ENCODE results near the gene MYPN.
"Not testable (repeated sequence)": the region's sequence is repeated elsewhere in the genome, so short reads cannot be mapped to it uniquely, and the experiment has no call there.

Gene MYPN

GRCh38 chr10:68239596-68240150 lies 130.4 kb downstream of the MYPN start:
- TF ChIP-seq CTCF (IDR thresholded peaks at IDR 0.05; ENCODE audit: extremely low read depth, insufficient read depth, missing control alignments): no peak
- in situ Hi-C loops (cut with MboI; ENCODE audit: low pct_unique_long_range_greater_than_20kb, low sequenced_read_pairs, unreplicated experiment): no loop called here
- DNase-seq (ENCODE audit: low spot score): no peak

- in situ Hi-C loops (cut with MboI; ENCODE audit: low pct_unique_long_range_greater_than_20kb, low sequenced_read_pairs, unreplicated experiment): no loop called here
- DNase-seq (ENCODE audit: low spot score): no peak
- TF ChIP-seq CTCF (IDR thresholded peaks at IDR 0.05; ENCODE audit: extremely low read depth, insufficient read depth, missing control alignments): no peak
Measured at GRCh38 chr10:68242051-68242450, 132.8 kb downstream of the MYPN start.

GRCh38 chr10:68246397-68246796 lies 137.1 kb downstream of the MYPN start:
- DNase-seq (ENCODE audit: low spot score); in situ Hi-C loops (cut with MboI; ENCODE audit: low pct_unique_long_range_greater_than_20kb, low sequenced_read_pairs, unreplicated experiment): not testable (repeated sequence)

- no peak for TF ChIP-seq CTCF (IDR thresholded peaks at IDR 0.05; ENCODE audit: extremely low read depth, insufficient read depth, missing control alignments)
- in situ Hi-C loops (cut with MboI; ENCODE audit: low pct_unique_long_range_greater_than_20kb, low sequenced_read_pairs, unreplicated experiment): no loop called here
- DNase-seq (ENCODE audit: low spot score): no peak
Measured at GRCh38 chr10:68247931-68248330, 138.6 kb downstream of the MYPN start.

GRCh38 chr10:68249297-68249696 lies 140.0 kb downstream of the MYPN start:
- no peak for TF ChIP-seq CTCF (IDR thresholded peaks at IDR 0.05; ENCODE audit: extremely low read depth, insufficient read depth, missing control alignments)

GRCh38 chr10:68251151-68251550 lies 141.9 kb downstream of the MYPN start:
- in situ Hi-C loops (cut with MboI; ENCODE audit: low pct_unique_long_range_greater_than_20kb, low sequenced_read_pairs, unreplicated experiment): no loop called here
- no peak for TF ChIP-seq CTCF (IDR thresholded peaks at IDR 0.05; ENCODE audit: extremely low read depth, insufficient read depth, missing control alignments)
- DNase-seq (ENCODE audit: low spot score): no peak

More at GRCh38 chr10:68249297-68249696, 140.0 kb downstream of the MYPN start:
- in situ Hi-C loops (cut with MboI; ENCODE audit: low pct_unique_long_range_greater_than_20kb, low sequenced_read_pairs, unreplicated experiment): no loop called here
- DNase-seq (ENCODE audit: low spot score): no peak

GRCh38 chr10:68251625-68252495 lies 142.6 kb downstream of the MYPN start:
- peak; percentile 24 for DNase-seq (ENCODE audit: low spot score)
- in situ Hi-C loops (cut with MboI; ENCODE audit: low pct_unique_long_range_greater_than_20kb, low sequenced_read_pairs, unreplicated experiment): no loop called here
- TF ChIP-seq CTCF (IDR thresholded peaks at IDR 0.05; ENCODE audit: extremely low read depth, insufficient read depth, missing control alignments): no peak

All from GM13977 (cell line).